Panc1 (cell line): ENCODE measurements around the gene TMEM175.

Experiments used
- POLR2AphosphoS5 ChIP-seq: IDR thresholded peaks from 2 replicates; pipeline ENCODE4 v1.6.1; 2012; ENCODE audit warnings: mild to moderate bottlenecking, low read depth, low read length, moderate library complexity
- TF ChIP-seq, protein P1 (sequence below): fragments of 450-650 bp; IDR thresholded peaks from 2 replicates; pipeline ENCODE4 v1.5.1; 2017; ENCODE audit warnings: mild to moderate bottlenecking

DNA sequence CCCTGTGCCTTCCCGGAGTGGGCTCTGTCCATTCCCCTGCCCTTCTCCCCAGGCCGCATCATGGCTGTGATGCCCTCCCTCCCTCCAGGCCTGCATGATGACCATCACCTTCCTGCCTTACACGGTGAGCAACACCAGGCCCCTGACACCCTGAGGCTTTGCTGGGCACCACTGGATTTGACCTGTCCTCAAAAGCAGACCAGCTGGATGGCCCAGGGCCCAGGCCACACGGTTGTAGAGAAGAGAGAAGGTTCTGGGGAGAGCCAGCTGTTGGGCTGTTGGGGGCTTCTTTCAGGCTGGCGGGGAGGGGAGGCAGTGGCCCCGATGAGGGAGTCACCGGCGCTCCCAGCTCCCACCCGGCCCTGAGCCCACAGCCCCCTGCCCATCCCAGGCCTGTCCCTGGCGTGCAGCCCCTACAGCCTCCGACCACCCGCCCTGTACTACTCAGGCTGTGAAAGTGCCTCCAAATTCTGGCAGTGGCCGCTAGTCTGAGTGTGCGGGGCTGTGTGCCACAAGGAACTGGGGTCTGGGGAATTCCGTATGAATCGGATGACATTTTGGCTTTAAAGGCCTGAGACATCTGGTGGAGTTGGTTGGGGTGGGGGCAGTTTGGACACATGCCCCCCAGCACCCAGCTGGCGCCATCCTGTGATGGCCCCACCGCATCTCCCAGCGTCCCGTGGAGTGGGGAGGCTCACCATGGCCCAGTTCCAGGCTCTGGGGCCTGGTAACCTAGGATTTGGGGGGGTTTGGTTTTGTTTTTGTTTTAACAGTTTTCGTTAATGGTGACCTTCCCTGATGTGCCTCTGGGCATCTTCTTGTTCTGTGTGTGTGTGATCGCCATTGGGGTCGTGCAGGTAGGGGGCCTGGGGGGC lies 19.6 kb downstream of the TMEM175 start:
- TF ChIP-seq, protein P1, sequence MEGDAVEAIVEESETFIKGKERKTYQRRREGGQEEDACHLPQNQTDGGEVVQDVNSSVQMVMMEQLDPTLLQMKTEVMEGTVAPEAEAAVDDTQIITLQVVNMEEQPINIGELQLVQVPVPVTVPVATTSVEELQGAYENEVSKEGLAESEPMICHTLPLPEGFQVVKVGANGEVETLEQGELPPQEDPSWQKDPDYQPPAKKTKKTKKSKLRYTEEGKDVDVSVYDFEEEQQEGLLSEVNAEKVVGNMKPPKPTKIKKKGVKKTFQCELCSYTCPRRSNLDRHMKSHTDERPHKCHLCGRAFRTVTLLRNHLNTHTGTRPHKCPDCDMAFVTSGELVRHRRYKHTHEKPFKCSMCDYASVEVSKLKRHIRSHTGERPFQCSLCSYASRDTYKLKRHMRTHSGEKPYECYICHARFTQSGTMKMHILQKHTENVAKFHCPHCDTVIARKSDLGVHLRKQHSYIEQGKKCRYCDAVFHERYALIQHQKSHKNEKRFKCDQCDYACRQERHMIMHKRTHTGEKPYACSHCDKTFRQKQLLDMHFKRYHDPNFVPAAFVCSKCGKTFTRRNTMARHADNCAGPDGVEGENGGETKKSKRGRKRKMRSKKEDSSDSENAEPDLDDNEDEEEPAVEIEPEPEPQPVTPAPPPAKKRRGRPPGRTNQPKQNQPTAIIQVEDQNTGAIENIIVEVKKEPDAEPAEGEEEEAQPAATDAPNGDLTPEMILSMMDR, result no peak
- TF ChIP-seq POLR2AphosphoS5, result no peak
